ENCODE results near the gene LPCAT2. TPM values are rescaled to one million over a fixed set of nuclear protein-coding genes. Genes with fewer than 3 reads are reported as not detected.

Gene LPCAT2
- total RNA-seq, 1 experiment from 2014 or later: 7.1 TPM

- TF ChIP-seq FOXP4 (CRISPR knock-in tag; IDR thresholded peaks at IDR 0.05): no peak
- TF ChIP-seq ATF2 (CRISPR knock-in tag; IDR thresholded peaks at IDR 0.05; ENCODE audit: borderline replicate concordance, low read depth): no peak
- no peak for TF ChIP-seq RELA (CRISPR knock-in tag; IDR thresholded peaks at IDR 0.05; ENCODE audit: borderline replicate concordance)
Measured at GRCh38 chr16:55597928-55598327, 89.1 kb downstream of the LPCAT2 start (continued).

- Mint-ChIP-seq H3K36me3 (no peaks in the 10 kb centered on the region), H3K9me3 (peaks cover 17% of the 10 kb centered on the region), H3K4me1 (no peaks in the 10 kb centered on the region), H3K27me3 (ENCODE audit: low read depth) (no peaks in the 10 kb centered on the region; the same call in none of the 2 replicates), H3K4me3 (no peak overlapping the region), H3K27ac (no peak overlapping the region)
- no peak for TF ChIP-seq ZNF416 (CRISPR knock-in tag; IDR thresholded peaks at IDR 0.05)
- no peak for TF ChIP-seq SMAD4 (CRISPR knock-in tag; IDR thresholded peaks at IDR 0.05)
- no peak for TF ChIP-seq NFYB (CRISPR knock-in tag; conservative IDR thresholded peaks at IDR 0.05; ENCODE audit: low read depth)
- TF ChIP-seq ZSCAN18 (CRISPR knock-in tag; IDR thresholded peaks at IDR 0.05): no peak
- TF ChIP-seq ZNF425 (CRISPR knock-in tag; conservative IDR thresholded peaks at IDR 0.05): no peak
- no peak for TF ChIP-seq ATF3 (CRISPR knock-in tag; conservative IDR thresholded peaks at IDR 0.05)
- TF ChIP-seq ZMAT4 (CRISPR knock-in tag; IDR thresholded peaks at IDR 0.05): no peak
- no peak for TF ChIP-seq ATF6 (CRISPR knock-in tag; IDR thresholded peaks at IDR 0.05)
- no peak for TF ChIP-seq GABPB1 (CRISPR knock-in tag; IDR thresholded peaks at IDR 0.05)
- TF ChIP-seq CREM (CRISPR knock-in tag; IDR thresholded peaks at IDR 0.05): no peak
- no peak for TF ChIP-seq USF1 (CRISPR knock-in tag; IDR thresholded peaks at IDR 0.05)
- TF ChIP-seq MAX (CRISPR knock-in tag; IDR thresholded peaks at IDR 0.05): no peak
- no peak for TF ChIP-seq CREB1 (CRISPR knock-in tag; IDR thresholded peaks at IDR 0.05)
- CTCF ChIA-PET: interaction anchor here (1.0 kb wide), 1 partner anchor 17 kb away, joined by 3 read pairs; no protein-coding TSS in a partner anchor
- no peak for DNase-seq (ENCODE audit: low spot score)
- POLR2A ChIA-PET: no interaction called here
- no peak for ATAC-seq
Measured at GRCh38 chr16:55605754-55606336, 97.0 kb downstream of the LPCAT2 start.
